DOHH2 (cell line): ENCODE measurements around the gene MAP4K4.

Source experiments
- CTCF ChIP-seq: fragments of 200-600 bp; sonication (generic); IDR thresholded peaks from one replicate; pipeline ENCODE4 v1.5.1; 2014; ENCODE audit warnings: antibody characterized with exemption, mild to moderate bottlenecking, low read depth, low read length; ENCODE audit not compliant: poor library complexity, severe bottlenecking
- EZH2phosphoT487 ChIP-seq: fragments of 200-600 bp; sonication (generic); IDR thresholded peaks from 2 replicates; pipeline ENCODE4 v1.6.1; 2017; ENCODE audit warnings: borderline replicate concordance, mild to moderate bottlenecking, antibody characterized with exemption, low read length, moderate library complexity, mixed read lengths

- TF ChIP-seq CTCF (no peak), EZH2phosphoT487 (no peak)
These were observed 22.0 kb upstream of the MAP4K4 start for GRCh38 chr2:101675512-101675911.
